ENCODE results near the gene SPOCK1.

DNA sequence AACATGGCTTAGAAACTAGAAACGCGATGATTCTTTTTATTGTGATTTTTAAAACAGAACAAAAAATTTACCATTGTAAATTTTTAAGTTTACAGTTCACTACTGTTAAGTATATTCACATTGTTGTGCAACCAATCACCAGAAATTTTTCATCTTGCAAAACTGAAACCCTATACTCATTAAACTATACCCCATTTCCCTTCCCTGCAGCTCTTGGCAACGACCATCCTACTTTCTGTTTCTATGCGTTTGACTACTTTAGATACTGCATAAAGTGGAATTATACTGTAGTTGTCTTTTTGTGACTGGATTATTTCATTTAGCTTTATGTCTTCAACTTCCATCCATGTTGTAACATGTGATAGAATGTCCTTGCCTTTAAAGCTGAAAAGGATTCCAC is 52.5 kb downstream of the SPOCK1 start:
- TF ChIP-seq, protein P1, sequence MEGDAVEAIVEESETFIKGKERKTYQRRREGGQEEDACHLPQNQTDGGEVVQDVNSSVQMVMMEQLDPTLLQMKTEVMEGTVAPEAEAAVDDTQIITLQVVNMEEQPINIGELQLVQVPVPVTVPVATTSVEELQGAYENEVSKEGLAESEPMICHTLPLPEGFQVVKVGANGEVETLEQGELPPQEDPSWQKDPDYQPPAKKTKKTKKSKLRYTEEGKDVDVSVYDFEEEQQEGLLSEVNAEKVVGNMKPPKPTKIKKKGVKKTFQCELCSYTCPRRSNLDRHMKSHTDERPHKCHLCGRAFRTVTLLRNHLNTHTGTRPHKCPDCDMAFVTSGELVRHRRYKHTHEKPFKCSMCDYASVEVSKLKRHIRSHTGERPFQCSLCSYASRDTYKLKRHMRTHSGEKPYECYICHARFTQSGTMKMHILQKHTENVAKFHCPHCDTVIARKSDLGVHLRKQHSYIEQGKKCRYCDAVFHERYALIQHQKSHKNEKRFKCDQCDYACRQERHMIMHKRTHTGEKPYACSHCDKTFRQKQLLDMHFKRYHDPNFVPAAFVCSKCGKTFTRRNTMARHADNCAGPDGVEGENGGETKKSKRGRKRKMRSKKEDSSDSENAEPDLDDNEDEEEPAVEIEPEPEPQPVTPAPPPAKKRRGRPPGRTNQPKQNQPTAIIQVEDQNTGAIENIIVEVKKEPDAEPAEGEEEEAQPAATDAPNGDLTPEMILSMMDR (IDR thresholded peaks at IDR 0.05), result no peak
- TF ChIP-seq POLR2A (IDR thresholded peaks at IDR 0.05), result no peak

Data from Peyer's patch (tissue), 4 donors.